Measurements from ENCODE around the gene RHBDF2.
A peak's percentile ranks its signal among the peaks of the same experiment; 100 is the strongest.

Gene RHBDF2

GRCh38 chr17:76499267-76499667 lies 2.0 kb downstream of the RHBDF2 start:
- no peak for DNase-seq

- DNase-seq, result no peak
Measured at GRCh38 chr17:76498876-76499251, 2.4 kb downstream of the RHBDF2 start.

- DNase-seq, result peak; percentile 55
Measured at GRCh38 chr17:76497979-76498875, 3.0 kb downstream of the RHBDF2 start.

- DNase-seq, result no peak
Measured at GRCh38 chr17:76497699-76497978, 3.6 kb downstream of the RHBDF2 start.

- DNase-seq, result no peak
Measured at GRCh38 chr17:76496464-76496863, 4.8 kb downstream of the RHBDF2 start.

GRCh38 chr17:76495663-76496400 lies 5.4 kb downstream of the RHBDF2 start:
- DNase-seq, result no peak

- no peak for DNase-seq
Measured at GRCh38 chr17:76493505-76494167, 7.6 kb downstream of the RHBDF2 start.

GRCh38 chr17:76492989-76493501 lies 8.2 kb downstream of the RHBDF2 start:
- DNase-seq, result peak; percentile 47

GRCh38 chr17:76492123-76492988 lies 8.9 kb downstream of the RHBDF2 start:
- DNase-seq, result no peak

GRCh38 chr17:76491271-76492122 lies 9.7 kb downstream of the RHBDF2 start:
- DNase-seq, result no peak

- DNase-seq, result no peak
Measured at GRCh38 chr17:76490112-76490710, 11.0 kb downstream of the RHBDF2 start.

- DNase-seq, result no peak
Measured at GRCh38 chr17:76487451-76488192, 13.6 kb downstream of the RHBDF2 start.

- DNase-seq, result peak; percentile 63
Measured at GRCh38 chr17:76485569-76485968, 15.7 kb downstream of the RHBDF2 start.

GRCh38 chr17:76484228-76484725 lies 16.9 kb downstream of the RHBDF2 start:
- DNase-seq, result no peak

GRCh38 chr17:76481071-76481655 lies 20.1 kb downstream of the RHBDF2 start:
- DNase-seq, result peak; percentile 30

- no peak for DNase-seq
Measured at GRCh38 chr17:76480632-76481031, 20.6 kb downstream of the RHBDF2 start.

GRCh38 chr17:76479515-76480060 lies 21.6 kb downstream of the RHBDF2 start:
- no peak for DNase-seq

GRCh38 chr17:76478730-76479514 lies 22.3 kb downstream of the RHBDF2 start:
- no peak for DNase-seq

- DNase-seq, result no peak
Measured at GRCh38 chr17:76478097-76478496, 23.1 kb downstream of the RHBDF2 start.
